ENCODE measurements around the gene CDH4. TPM values are rescaled to one million over a fixed set of nuclear protein-coding genes. Genes with fewer than 3 reads are reported as not detected.

CDH4 gene
- total RNA-seq, 1 donor from 2014 or later = 39.7 TPM

DNA sequence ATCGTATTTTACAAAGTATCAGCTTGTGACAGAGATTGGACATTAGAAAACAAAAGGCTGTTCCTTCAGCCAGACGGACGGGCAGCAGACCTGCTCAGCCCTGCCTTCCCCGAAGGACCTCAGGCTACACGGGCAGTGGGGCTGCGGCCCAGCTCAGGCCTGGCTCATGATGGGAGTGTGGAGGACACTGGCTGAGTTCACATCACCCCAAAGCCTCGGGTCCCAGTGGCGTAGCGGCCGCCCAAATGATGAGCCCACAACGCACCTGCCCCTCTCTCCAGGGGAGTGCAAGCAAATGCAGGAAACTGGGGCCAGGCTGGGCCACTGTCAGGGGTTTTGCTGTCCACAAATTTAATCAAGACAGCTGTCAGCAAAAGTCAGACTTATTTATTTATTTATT lies 456.8 kb downstream of the CDH4 start:
- Histone ChIP-seq H3K27me3 (ENCODE audit: control insufficient read depth, insufficient read depth, low read length) (no peaks in the 10 kb centered on the region), H3K36me3 (ENCODE audit: control insufficient read depth, insufficient read depth, low read length) (no peaks in the 10 kb centered on the region)
- DNase-seq (ENCODE audit: low read depth) = no peak

DNA sequence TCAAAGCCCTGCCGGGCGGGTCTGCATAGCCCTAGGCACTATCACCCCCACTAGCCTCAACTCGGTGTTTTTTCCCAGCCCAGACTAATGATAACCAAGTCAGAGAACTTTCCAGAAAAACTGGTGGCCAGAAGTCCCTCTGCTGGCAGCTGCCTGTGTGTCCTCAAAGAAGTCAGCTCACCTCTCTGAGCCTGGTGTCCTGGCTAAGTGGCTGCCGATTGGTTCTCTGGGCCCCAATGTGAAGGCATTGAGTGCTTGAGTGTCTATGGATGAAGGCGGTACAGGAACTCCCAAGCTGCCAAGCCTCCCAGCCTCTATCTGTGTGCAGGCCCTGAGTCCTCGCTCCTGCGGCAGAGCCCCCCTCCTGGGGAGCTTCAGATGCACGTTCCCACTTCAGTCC lies 458.0 kb downstream of the CDH4 start:
- Histone ChIP-seq H3K27me3 (ENCODE audit: control insufficient read depth, insufficient read depth, low read length) (no peaks in the 10 kb centered on the region), H3K4me3 (ENCODE audit: low read depth, low read length) (no peak overlapping the region), H3K36me3 (ENCODE audit: control insufficient read depth, insufficient read depth, low read length) (no peaks in the 10 kb centered on the region)
- TF ChIP-seq, protein P1, sequence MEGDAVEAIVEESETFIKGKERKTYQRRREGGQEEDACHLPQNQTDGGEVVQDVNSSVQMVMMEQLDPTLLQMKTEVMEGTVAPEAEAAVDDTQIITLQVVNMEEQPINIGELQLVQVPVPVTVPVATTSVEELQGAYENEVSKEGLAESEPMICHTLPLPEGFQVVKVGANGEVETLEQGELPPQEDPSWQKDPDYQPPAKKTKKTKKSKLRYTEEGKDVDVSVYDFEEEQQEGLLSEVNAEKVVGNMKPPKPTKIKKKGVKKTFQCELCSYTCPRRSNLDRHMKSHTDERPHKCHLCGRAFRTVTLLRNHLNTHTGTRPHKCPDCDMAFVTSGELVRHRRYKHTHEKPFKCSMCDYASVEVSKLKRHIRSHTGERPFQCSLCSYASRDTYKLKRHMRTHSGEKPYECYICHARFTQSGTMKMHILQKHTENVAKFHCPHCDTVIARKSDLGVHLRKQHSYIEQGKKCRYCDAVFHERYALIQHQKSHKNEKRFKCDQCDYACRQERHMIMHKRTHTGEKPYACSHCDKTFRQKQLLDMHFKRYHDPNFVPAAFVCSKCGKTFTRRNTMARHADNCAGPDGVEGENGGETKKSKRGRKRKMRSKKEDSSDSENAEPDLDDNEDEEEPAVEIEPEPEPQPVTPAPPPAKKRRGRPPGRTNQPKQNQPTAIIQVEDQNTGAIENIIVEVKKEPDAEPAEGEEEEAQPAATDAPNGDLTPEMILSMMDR (IDR thresholded peaks at IDR 0.05; ENCODE audit: insufficient read depth, low read length, poor library complexity, severe bottlenecking) = no peak
- DNase-seq (ENCODE audit: low read depth) = no peak

More for the DNA sequence above, 456.8 kb downstream of the CDH4 start:
- H3K4me3 ChIP-seq (ENCODE audit: low read depth, low read length) = no peak overlapping the region
- TF ChIP-seq, protein P1 (IDR thresholded peaks at IDR 0.05; ENCODE audit: insufficient read depth, low read length, poor library complexity, severe bottlenecking) = no peak

DNA sequence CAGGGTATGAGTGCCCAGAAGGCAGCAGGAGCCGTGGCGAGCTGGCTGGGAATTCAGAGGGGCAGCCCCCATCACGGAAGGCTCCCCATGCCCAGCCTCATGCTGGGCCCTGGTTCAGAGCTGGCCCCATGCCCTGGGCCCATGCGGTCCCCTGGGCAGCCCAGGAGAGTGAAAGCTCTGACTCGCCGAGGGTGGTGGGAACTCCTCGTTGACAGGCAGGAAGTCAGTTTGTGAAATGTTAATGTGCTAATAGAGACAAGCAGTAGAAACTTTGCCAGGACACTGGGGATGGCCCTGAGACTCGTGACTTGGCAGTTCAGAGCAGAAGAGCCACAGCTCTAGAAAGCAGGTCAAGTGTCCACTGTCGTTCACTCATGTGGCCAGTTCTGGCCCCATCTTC lies 460.6 kb downstream of the CDH4 start:
- H3K36me3 ChIP-seq (ENCODE audit: control insufficient read depth, insufficient read depth, low read length) = no peaks in the 10 kb centered on the region
- no peak for DNase-seq (ENCODE audit: low read depth)
- no peak overlapping the region for H3K4me3 ChIP-seq (ENCODE audit: low read depth, low read length)
- no peaks in the 10 kb centered on the region for H3K27me3 ChIP-seq (ENCODE audit: control insufficient read depth, insufficient read depth, low read length)
- TF ChIP-seq, protein P1 (IDR thresholded peaks at IDR 0.05; ENCODE audit: insufficient read depth, low read length, poor library complexity, severe bottlenecking) = no peak

DNA sequence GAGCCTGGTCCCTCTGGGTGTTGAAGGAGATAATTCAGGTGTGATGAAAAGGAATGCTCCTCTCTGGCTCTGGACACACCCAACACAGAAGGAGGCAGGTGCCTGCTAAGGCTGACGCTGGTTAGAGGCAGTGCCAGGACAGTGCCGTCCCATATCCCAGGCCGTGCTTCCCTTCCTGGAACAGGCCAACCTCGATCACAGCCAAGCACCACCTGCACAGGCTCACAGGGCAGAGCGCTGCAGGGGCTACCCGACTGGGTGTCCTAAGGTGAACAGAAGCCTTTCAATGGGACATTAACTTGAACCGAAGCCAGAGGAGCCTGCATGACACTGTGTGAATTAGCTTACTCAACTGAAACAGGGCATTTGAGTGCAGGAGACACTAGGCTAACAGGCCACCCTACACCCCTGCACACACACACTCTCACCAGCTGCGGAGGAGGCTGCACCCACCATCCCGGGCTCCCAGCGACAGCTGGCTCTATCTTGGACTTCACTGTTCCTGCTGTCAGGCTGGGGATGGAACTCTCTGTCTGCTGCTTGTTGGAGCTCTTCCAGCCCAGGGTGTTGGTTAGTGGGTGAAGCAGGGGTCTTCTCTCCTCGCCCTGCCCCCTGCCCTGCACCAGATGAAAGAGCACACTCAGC lies 466.4 kb downstream of the CDH4 start:
- TF ChIP-seq, protein P1 (IDR thresholded peaks at IDR 0.05; ENCODE audit: insufficient read depth, low read length, poor library complexity, severe bottlenecking) = no peak
- H3K36me3 ChIP-seq (ENCODE audit: control insufficient read depth, insufficient read depth, low read length) = no peaks in the 10 kb centered on the region
- no peak overlapping the region for H3K4me3 ChIP-seq (ENCODE audit: low read depth, low read length)
- DNase-seq (ENCODE audit: low read depth) = no peak
- H3K27me3 ChIP-seq (ENCODE audit: control insufficient read depth, insufficient read depth, low read length) = peaks cover 6% of the 10 kb centered on the region

DNA sequence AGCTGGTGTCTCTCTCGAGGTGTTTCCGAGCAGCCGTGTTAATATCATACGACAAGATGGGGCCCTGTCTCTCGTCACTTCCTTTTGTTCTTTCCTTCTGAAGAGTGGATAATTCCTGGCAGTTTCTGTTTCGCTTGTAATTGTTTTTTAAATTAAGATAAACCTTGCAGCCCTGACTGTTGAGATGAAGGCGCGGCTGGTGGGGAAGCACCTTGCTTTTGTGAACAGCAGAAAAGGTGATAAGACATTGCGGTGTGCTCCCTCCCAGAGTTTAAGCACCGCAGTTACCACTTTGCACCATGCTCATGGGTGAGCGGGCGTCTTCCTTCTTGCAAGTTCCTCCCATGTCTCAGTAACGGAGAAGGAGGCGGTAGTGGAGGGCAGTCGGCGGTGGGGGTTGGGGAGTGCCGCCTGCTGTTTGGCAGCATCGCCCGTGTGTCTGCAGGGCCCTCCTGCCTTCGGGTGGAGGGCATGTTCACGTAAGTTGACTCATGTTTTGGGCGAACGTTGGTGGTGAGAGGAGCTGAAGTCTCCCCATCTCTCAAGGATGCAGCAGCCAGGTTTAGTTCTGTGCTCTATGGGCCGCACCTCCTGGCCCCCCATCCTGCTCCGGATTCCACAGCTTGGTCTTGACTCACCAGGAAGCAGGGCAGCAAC lies 467.8 kb downstream of the CDH4 start:
- Histone ChIP-seq H3K4me3 (ENCODE audit: low read depth, low read length) (no peak overlapping the region), H3K27me3 (ENCODE audit: control insufficient read depth, insufficient read depth, low read length) (peaks cover 6% of the 10 kb centered on the region), H3K36me3 (ENCODE audit: control insufficient read depth, insufficient read depth, low read length) (no peaks in the 10 kb centered on the region)
- no peak for DNase-seq (ENCODE audit: low read depth)
- TF ChIP-seq, protein P1 (IDR thresholded peaks at IDR 0.05; ENCODE audit: insufficient read depth, low read length, poor library complexity, severe bottlenecking) = no peak

DNA sequence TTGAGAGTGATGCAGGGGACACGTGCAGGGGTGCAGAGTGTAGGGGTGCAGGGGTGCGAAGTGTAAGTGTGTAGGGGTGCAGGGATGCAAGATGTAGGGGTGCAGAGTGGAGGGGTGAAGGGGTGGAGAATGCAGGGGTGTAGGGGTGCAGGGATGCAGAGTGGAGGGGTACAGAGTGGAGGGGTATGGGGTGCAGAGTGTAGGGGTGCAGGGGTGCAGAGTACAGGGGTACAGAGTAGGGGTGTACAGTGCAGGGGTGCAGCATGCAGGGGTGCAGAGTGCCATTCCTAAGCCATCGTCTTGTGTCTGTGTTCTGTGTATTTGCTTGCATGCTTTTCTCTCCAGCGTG lies 468.3 kb downstream of the CDH4 start:
- no peak for DNase-seq (ENCODE audit: low read depth)
- peaks cover 6% of the 10 kb centered on the region for H3K27me3 ChIP-seq (ENCODE audit: control insufficient read depth, insufficient read depth, low read length)
- TF ChIP-seq, protein P1 (IDR thresholded peaks at IDR 0.05; ENCODE audit: insufficient read depth, low read length, poor library complexity, severe bottlenecking) = no peak

More for the DNA sequence above, 468.3 kb downstream of the CDH4 start:
- Histone ChIP-seq H3K36me3 (ENCODE audit: control insufficient read depth, insufficient read depth, low read length) (no peaks in the 10 kb centered on the region), H3K4me3 (ENCODE audit: low read depth, low read length) (no peak overlapping the region)
